ENCODE measurements around the gene GPR3.

DNA sequence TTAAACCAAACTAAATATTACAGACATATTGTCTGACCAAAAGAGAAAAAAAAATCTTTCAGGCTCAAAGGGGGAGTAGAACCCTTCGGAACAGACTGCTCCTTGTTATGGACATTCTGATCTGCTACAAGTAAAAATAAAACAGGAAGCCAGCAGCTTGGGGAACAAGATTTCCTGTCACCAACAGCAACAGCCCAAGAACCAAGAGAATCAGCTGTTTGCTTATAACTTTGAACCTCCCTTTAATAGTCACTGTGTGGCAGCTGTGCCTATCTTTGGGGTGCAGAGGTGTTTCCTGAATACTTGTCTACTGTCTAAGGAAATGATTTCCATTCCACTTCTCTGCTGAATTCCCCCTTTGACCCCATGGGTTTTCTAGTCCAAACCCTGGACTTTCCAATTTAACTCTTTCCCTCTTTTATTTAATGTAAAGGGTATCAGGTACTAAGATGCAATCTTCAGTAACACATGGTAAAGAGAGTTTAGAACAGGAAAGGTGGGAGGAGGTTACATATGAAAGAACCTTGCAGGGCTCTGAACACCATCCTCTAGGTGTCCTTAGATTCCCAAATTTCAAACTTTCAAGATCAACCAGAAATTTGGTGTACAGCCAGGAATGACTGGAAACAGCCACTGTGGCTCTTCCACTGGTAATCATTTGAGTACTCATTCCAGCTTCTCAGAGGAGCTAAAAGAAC is 38.6 kb downstream of the GPR3 start:
- no peak for TF ChIP-seq CTCF (IDR thresholded peaks at IDR 0.05)
- no peak for TF ChIP-seq POLR2A (IDR thresholded peaks at IDR 0.05)

Measured in Peyer's patch (tissue), 4 donors.